ENCODE results near the gene PRKCB. TPM values are rescaled to one million over a fixed set of nuclear protein-coding genes. Genes with fewer than 3 reads are reported as not detected.
A peak's percentile ranks its signal among the peaks of the same experiment; 100 is the strongest.
"Not testable (repeated sequence)": the region's sequence is repeated elsewhere in the genome, so short reads cannot be mapped to it uniquely, and the experiment has no call there.

Gene PRKCB
- total RNA-seq, 2 experiments from 2014 or later: 57.5 to 83.8 TPM

DNA sequence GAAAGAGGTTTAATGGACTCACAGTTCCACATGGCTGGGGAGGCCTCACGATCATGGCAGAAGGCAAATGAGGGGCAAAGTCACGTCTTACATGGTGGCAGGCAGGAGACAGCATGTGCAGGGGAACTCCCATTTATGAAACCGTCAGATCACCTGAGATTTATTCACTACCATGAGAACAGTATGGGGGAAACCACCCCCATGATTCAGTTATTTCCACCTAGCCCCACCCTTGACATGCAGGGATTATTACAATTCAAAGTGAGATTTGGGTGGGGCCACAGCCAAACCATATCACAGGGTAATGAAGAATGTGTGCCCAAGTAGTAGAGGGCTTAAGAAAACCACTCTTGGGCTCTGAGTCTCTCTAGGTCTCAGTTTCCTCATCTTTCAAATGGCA lies 85.1 kb downstream of the PRKCB start:
- intact Hi-C loops (cut with DNase I, micrococcal nuclease): loop anchor here in 1 of 2 experiments (5.0 kb wide), 1 partner anchor 76 kb away; no protein-coding TSS in a partner anchor
- H3K9me3 Mint-ChIP-seq (ENCODE audit: low read depth): peaks cover 10% of the 10 kb centered on the region
- DNase-seq: peak; percentile 41
- H3K4me3 Mint-ChIP-seq: no peak overlapping the region
- no peaks in the 10 kb centered on the region for H3K27me3 Mint-ChIP-seq
- peak; percentile 27 for ATAC-seq
- peak overlapping the region; percentile 59 for H3K27ac Mint-ChIP-seq
- ChIA-PET CTCF (interaction anchor here (0.6 to 0.7 kb wide), 3 partner anchors 12 to 86 kb away, joined by 3 to 4 read pairs (median 3); no protein-coding TSS in a partner anchor), POLR2A (no interaction called here)
- peaks cover 60% of the 10 kb centered on the region for H3K4me1 Mint-ChIP-seq
- peaks cover 43% of the 10 kb centered on the region for H3K36me3 Mint-ChIP-seq (ENCODE audit: low read depth)

DNA sequence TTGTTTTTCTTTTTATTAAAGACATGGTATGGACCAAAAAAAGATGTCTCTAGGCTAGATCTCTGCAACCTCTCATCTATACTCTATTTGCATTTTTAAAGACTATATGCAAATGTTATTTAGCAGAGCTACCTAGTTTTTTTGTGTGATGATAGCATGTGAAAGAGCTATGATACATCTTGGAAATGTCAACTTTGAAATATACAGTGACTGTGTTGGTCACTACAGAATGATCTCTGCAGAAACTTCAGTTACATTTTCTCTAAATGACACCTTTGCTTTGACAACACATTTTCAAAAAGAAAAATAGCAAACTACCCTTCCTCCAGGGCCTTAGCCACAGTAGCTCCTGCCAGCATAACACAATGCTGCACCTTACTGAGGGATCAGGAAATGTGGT lies 86.6 kb downstream of the PRKCB start:
- Mint-ChIP-seq H3K4me1 (peaks cover 61% of the 10 kb centered on the region), H3K36me3 (ENCODE audit: low read depth) (peaks cover 38% of the 10 kb centered on the region), H3K27ac (no peak overlapping the region), H3K9me3 (ENCODE audit: low read depth) (peaks cover 10% of the 10 kb centered on the region), H3K4me3 (no peak overlapping the region), H3K27me3 (no peaks in the 10 kb centered on the region)
- ATAC-seq (peak; percentile 50), DNase-seq (no peak)
- ChIA-PET POLR2A (interaction anchor here (0.6 to 1.2 kb wide), 2 partner anchors 45 to 89 kb away, joined by 3 read pairs; no protein-coding TSS in a partner anchor), CTCF (interaction anchor here (1.0 to 1.6 kb wide), 4 partner anchors 8 to 120 kb away, joined by 3 to 6 read pairs (median 4); no protein-coding TSS in a partner anchor)
- intact Hi-C loops (cut with DNase I, micrococcal nuclease): loop anchor here in 1 of 2 experiments (2.0 to 5.0 kb wide), 2 partner anchors 28 to 75 kb away; no protein-coding TSS in a partner anchor

DNA sequence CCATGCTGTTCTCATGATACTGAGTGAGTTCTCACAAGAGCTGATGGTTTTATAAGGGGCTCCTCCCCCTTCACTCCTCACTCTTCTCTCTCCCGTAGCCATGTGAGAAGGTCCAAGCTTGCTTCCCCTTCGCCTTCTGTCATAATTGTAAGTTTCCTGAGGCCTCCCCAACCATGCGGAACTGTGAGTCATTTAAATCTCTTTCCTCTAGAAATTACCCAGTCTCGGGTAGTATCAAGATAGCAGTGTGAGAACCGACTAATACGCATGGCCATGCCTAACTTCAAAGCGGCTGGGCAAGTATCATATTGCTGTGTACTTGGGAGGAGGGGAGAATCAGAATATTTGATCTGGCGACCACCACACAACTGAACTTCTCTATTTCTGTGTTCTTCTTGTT lies 88.3 kb downstream of the PRKCB start:
- ChIA-PET POLR2A (no interaction called here), CTCF (interaction anchor here (1.5 kb wide), 1 partner anchor 10 kb away, joined by 6 read pairs; no protein-coding TSS in a partner anchor)
- no peak overlapping the region for H3K4me3 Mint-ChIP-seq
- H3K36me3 Mint-ChIP-seq (ENCODE audit: low read depth): peaks cover 31% of the 10 kb centered on the region
- H3K4me1 Mint-ChIP-seq: peaks cover 58% of the 10 kb centered on the region
- peak; percentile 66 for ATAC-seq
- no peaks in the 10 kb centered on the region for H3K27me3 Mint-ChIP-seq
- peak; percentile 30 for DNase-seq
- intact Hi-C loops (cut with DNase I, micrococcal nuclease): loop anchor here in 1 of 2 experiments (5.0 kb wide), 1 partner anchor 73 kb away; no protein-coding TSS in a partner anchor
- peaks cover 7% of the 10 kb centered on the region for H3K9me3 Mint-ChIP-seq (ENCODE audit: low read depth)
- peak overlapping the region; percentile 40 for H3K27ac Mint-ChIP-seq

DNA sequence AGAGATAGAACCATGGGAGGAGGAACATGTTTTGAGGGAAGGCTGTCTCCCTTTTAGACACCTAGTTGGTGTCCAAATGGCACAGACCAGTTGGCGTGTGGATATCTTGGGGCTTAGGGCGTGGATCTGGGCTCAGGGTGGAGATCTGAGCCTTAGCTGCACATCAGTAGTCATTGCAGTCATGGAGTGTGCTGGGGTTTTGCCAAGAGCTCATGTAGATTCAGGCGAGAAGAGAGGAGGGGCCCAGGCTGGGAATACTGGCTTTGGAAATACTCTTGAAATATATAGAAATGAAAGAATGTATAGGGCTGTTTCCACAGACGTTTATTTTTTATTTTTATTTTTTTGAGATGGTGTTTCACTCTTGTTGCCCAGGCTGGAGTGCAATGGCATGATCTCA lies 92.0 kb downstream of the PRKCB start:
- no peak overlapping the region for H3K4me3 Mint-ChIP-seq
- DNase-seq (no peak), ATAC-seq (no peak)
- intact Hi-C loops (cut with DNase I, micrococcal nuclease): no loop called here
- peaks cover 6% of the 10 kb centered on the region for H3K9me3 Mint-ChIP-seq (ENCODE audit: low read depth)
- H3K36me3 Mint-ChIP-seq (ENCODE audit: low read depth): peaks cover 17% of the 10 kb centered on the region
- H3K4me1 Mint-ChIP-seq: peaks cover 28% of the 10 kb centered on the region
- ChIA-PET CTCF (no interaction called here), POLR2A (no interaction called here)
- H3K27ac Mint-ChIP-seq: no peak overlapping the region
- H3K27me3 Mint-ChIP-seq: no peaks in the 10 kb centered on the region

GRCh38 chr16:23929237-23929636 lies 93.5 kb downstream of the PRKCB start:
- Mint-ChIP-seq H3K36me3 (ENCODE audit: low read depth) (peaks cover 16% of the 10 kb centered on the region), H3K9me3 (ENCODE audit: low read depth) (peaks cover 7% of the 10 kb centered on the region), H3K27ac (no peak overlapping the region), H3K4me1 (peaks cover 21% of the 10 kb centered on the region), H3K4me3 (no peak overlapping the region), H3K27me3 (no peaks in the 10 kb centered on the region)
- intact Hi-C loops (cut with DNase I, micrococcal nuclease): no loop called here
- DNase-seq: no peak
- no peak for ATAC-seq
- ChIA-PET CTCF (interaction anchor here (0.6 to 1.2 kb wide), 3 partner anchors 30 to 148 kb away, joined by 3 to 4 read pairs (median 3); no protein-coding TSS in a partner anchor), POLR2A (no interaction called here)

DNA sequence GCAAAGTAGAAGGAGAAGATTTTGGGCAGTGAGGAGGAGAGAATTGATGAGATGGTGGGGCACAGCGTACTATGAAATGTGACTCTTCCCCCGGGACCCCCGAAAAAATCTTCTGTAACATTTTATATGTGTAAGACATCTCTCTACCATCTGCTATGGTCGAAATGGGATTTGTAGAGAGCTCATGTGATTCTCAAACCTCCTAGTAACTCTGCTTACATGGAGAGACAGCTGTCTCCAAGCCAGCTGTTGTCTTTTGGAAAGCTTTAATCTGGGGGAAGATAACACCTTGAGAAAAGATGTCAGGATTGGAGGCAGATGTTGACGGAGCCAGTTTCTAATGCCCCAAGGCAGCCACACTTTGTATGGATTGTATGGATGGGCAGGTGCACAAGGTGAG lies 94.1 kb downstream of the PRKCB start:
- no peak for ATAC-seq
- ChIA-PET POLR2A (no interaction called here), CTCF (interaction anchor here (0.6 to 0.9 kb wide), 3 partner anchors 16 to 148 kb away, joined by 3 read pairs; no protein-coding TSS in a partner anchor)
- H3K4me1 Mint-ChIP-seq: peaks cover 22% of the 10 kb centered on the region
- H3K36me3 Mint-ChIP-seq (ENCODE audit: low read depth): peaks cover 12% of the 10 kb centered on the region
- intact Hi-C loops (cut with DNase I, micrococcal nuclease): no loop called here
- no peak overlapping the region for H3K4me3 Mint-ChIP-seq
- H3K27me3 Mint-ChIP-seq: no peaks in the 10 kb centered on the region
- H3K9me3 Mint-ChIP-seq (ENCODE audit: low read depth): peaks cover 6% of the 10 kb centered on the region
- H3K27ac Mint-ChIP-seq: no peak overlapping the region
- DNase-seq: no peak

GRCh38 chr16:23930791-23931190 lies 95.0 kb downstream of the PRKCB start:
- no peak for DNase-seq
- no peaks in the 10 kb centered on the region for H3K27me3 Mint-ChIP-seq
- H3K36me3 Mint-ChIP-seq (ENCODE audit: low read depth): peaks cover 5% of the 10 kb centered on the region
- ChIA-PET POLR2A (no interaction called here), CTCF (interaction anchor here (0.7 to 0.9 kb wide), 2 partner anchors 8 to 15 kb away, joined by 3 read pairs; no protein-coding TSS in a partner anchor)
- ATAC-seq: no peak
- H3K27ac Mint-ChIP-seq: no peak overlapping the region
- H3K9me3 Mint-ChIP-seq (ENCODE audit: low read depth): peaks cover 6% of the 10 kb centered on the region
- H3K4me1 Mint-ChIP-seq: peaks cover 26% of the 10 kb centered on the region
- intact Hi-C loops (cut with DNase I, micrococcal nuclease): no loop called here
- H3K4me3 Mint-ChIP-seq: no peak overlapping the region

- CTCF ChIA-PET: interaction anchor here (0.7 kb wide), 1 partner anchor 8 kb away, joined by 3 read pairs; no protein-coding TSS in a partner anchor
- Mint-ChIP-seq H3K36me3 (ENCODE audit: low read depth) (peaks cover 5% of the 10 kb centered on the region), H3K4me1 (peaks cover 29% of the 10 kb centered on the region), H3K27me3 (no peaks in the 10 kb centered on the region), H3K27ac (no peak overlapping the region), H3K9me3 (ENCODE audit: low read depth) (peaks cover 6% of the 10 kb centered on the region), H3K4me3 (no peak overlapping the region)
- POLR2A ChIA-PET: no interaction called here
- intact Hi-C loops (cut with DNase I, micrococcal nuclease): no loop called here
- DNase-seq: no peak
- ATAC-seq: no peak
These were observed 95.4 kb downstream of the PRKCB start for GRCh38 chr16:23931199-23931598.

GRCh38 chr16:23933650-23934049 lies 97.9 kb downstream of the PRKCB start:
- POLR2A ChIA-PET; H3K27ac Mint-ChIP-seq; H3K27me3 Mint-ChIP-seq; ATAC-seq; DNase-seq; CTCF ChIA-PET; H3K9me3 Mint-ChIP-seq (ENCODE audit: low read depth); H3K36me3 Mint-ChIP-seq (ENCODE audit: low read depth); intact Hi-C loops (cut with DNase I, micrococcal nuclease); H3K4me3 Mint-ChIP-seq: not testable (repeated sequence)
- peaks cover 22% of the 10 kb centered on the region for H3K4me1 Mint-ChIP-seq

DNA sequence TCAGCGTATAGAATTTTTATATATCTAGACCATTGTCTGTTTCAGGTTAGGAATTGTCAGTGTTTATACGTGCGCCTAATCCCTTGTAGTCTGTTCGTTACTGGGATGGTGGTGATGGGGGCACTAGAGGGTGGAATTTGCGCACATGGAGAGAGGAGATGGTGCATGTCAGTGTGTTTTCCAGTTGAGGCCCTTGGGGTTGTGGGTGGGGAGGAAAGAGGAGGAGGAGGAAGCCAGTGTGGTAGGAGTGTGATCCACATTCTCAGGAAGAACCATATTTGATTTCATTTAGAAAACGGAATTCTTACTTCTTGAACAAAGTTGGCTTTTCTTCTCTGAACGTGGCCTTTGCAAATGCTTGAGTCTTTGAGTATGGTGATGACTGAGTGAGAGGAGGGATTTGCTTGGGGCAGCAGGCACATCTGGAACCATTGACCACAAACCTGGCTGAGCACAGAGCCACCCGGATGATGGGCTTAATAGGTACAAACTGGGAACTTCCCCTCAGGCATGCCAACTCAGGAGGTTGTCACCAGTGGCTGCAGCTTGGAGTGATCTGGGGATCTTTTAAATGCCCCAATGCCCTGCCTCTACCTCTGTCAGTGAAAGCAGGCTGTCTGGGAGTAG lies 98.9 kb downstream of the PRKCB start:
- no peak for DNase-seq
- Mint-ChIP-seq H3K36me3 (ENCODE audit: low read depth) (peaks cover 7% of the 10 kb centered on the region), H3K27me3 (no peaks in the 10 kb centered on the region), H3K4me1 (peaks cover 22% of the 10 kb centered on the region), H3K27ac (no peak overlapping the region), H3K9me3 (ENCODE audit: low read depth) (peaks cover 6% of the 10 kb centered on the region), H3K4me3 (no peak overlapping the region)
- no peak for ATAC-seq
- ChIA-PET POLR2A (no interaction called here), CTCF (interaction anchor here (0.8 kb wide), 1 partner anchor 9 kb away, joined by 3 read pairs; no protein-coding TSS in a partner anchor)
- intact Hi-C loops (cut with DNase I, micrococcal nuclease): no loop called here

DNA sequence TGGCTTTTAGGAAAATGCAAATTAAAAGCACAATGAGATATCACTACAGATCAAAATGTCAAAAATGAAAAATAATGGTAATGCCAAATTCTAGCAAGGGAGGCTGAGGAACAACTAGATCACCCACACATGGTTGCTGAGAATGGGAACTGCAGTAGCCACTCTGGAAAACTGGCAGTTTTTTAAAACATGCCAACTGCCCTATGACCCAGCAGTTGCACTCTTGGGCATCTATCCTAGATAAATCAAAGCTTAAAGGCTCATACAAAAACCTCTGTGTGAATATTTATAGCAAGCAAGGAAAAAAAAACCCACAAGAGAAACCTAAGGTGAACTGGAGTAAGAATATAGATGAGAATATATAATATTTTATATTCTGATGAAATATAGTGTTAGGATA lies 104.3 kb downstream of the PRKCB start:
- CTCF ChIA-PET: interaction anchor here (0.7 to 1.2 kb wide), 4 partner anchors 46 to 171 kb away, joined by 3 read pairs; no protein-coding TSS in a partner anchor

GRCh38 chr16:23941025-23941424 lies 105.2 kb downstream of the PRKCB start:
- no peak overlapping the region for H3K27ac Mint-ChIP-seq
- no peaks in the 10 kb centered on the region for H3K27me3 Mint-ChIP-seq
- H3K4me3 Mint-ChIP-seq: no peak overlapping the region
- no peak for ATAC-seq
- intact Hi-C loops (cut with DNase I, micrococcal nuclease): no loop called here
- H3K36me3 Mint-ChIP-seq (ENCODE audit: low read depth): peaks cover 2% of the 10 kb centered on the region
- H3K9me3 Mint-ChIP-seq (ENCODE audit: low read depth): no peaks in the 10 kb centered on the region
- CTCF ChIA-PET: interaction anchor here (0.6 to 1.2 kb wide), 4 partner anchors 47 to 137 kb away, joined by 3 read pairs; no protein-coding TSS in a partner anchor
- POLR2A ChIA-PET: no interaction called here
- H3K4me1 Mint-ChIP-seq: peaks cover 38% of the 10 kb centered on the region
- no peak for DNase-seq

More for the DNA sequence above, 104.3 kb downstream of the PRKCB start:
- POLR2A ChIA-PET: no interaction called here
- no peak for ATAC-seq
- intact Hi-C loops (cut with DNase I, micrococcal nuclease): no loop called here
- Mint-ChIP-seq H3K27me3 (no peaks in the 10 kb centered on the region), H3K36me3 (ENCODE audit: low read depth) (peaks cover 2% of the 10 kb centered on the region), H3K27ac (no peak overlapping the region), H3K4me3 (no peak overlapping the region), H3K9me3 (ENCODE audit: low read depth) (no peaks in the 10 kb centered on the region), H3K4me1 (peaks cover 35% of the 10 kb centered on the region)
- DNase-seq: no peak
